Colonic mucosa (tissue), 4 donors: ENCODE data around the gene MAVS. TPM values are rescaled to one million over a fixed set of nuclear protein-coding genes. Genes with fewer than 3 reads are reported as not detected.

ENCODE experiments used
- DNase-seq: peaks from one replicate; pipeline ENCODE4 v3.0.0-alpha.2; 2020
- H3K27ac ChIP-seq: fragments of 200-600 bp; one replicate; pipeline ENCODE4 v1.8.0; 2021
- H3K27me3 ChIP-seq: fragments of 200-600 bp; one replicate; pipeline ENCODE4 v1.8.0; 2021
- H3K36me3 ChIP-seq: fragments of 200-600 bp; one replicate; pipeline ENCODE4 v1.8.0; 2021
- H3K4me1 ChIP-seq: fragments of 200-600 bp; one replicate; pipeline ENCODE4 v1.8.0; 2021; ENCODE audit warnings: mild to moderate bottlenecking
- H3K4me3 ChIP-seq: fragments of 200-600 bp; one replicate; pipeline ENCODE4 v1.8.0; 2021
- H3K9ac ChIP-seq, 2 donors: one replicate each; pipeline ENCODE4 v1.7.0; 2013; ENCODE audit warnings: control low read depth in 2 of 2, low read depth in 2 of 2, low read length in 2 of 2
- H3K9me3 ChIP-seq: fragments of 200-600 bp; one replicate; pipeline ENCODE4 v1.8.0; 2021
- CTCF ChIP-seq: fragments of 200-600 bp; IDR thresholded peaks from one replicate; pipeline ENCODE4 v1.8.0; 2022; ENCODE audit warnings: antibody characterized with exemption, mild to moderate bottlenecking
- intact Hi-C: fragments of 100-400 bp; cut with DNase I; formaldehyde crosslinking; loops from one replicate; pipeline ENCODE4 v1.14.1; 2022
- total RNA-seq, 2 donors: library from RNA; stranded (reverse); fragmentation: NEBNext Ultra II Directional in 1 of 2; extraction: Animal tissue kit (Norgen Biotek cat#: 25700) in 1 of 2; gene quantifications; one replicate each; pipeline ENCODE4 v1.2.1, GENCODE V29; 2021
- donor health status: healthy.
- donor health status: DM: no; HTN: no; CAD: no.
- donor health status: DM: no; HTN: no; CAD: no.

MAVS gene
- total RNA-seq, 2 donors from 2014 or later = 46.2 to 70.7 TPM

GRCh38 chr20:3800256-3800877 is 46.3 kb upstream of the MAVS start:
- H3K36me3 ChIP-seq = peaks cover 24% of the 10 kb centered on the region
- DNase-seq = no peak
- intact Hi-C loops = no loop called here
- no peaks in the 10 kb centered on the region for H3K27me3 ChIP-seq
- peak overlapping the region; percentile 30 for H3K27ac ChIP-seq
- H3K4me1 ChIP-seq = peaks cover 21% of the 10 kb centered on the region
- TF ChIP-seq CTCF = no peak
- H3K9ac ChIP-seq = peak overlapping the region in 1 of 2 donors; percentile 54
- no peak overlapping the region for H3K4me3 ChIP-seq
- H3K9me3 ChIP-seq = no peaks in the 10 kb centered on the region

- no peaks in the 10 kb centered on the region for H3K9me3 ChIP-seq
- peak overlapping the region; percentile 30 for H3K27ac ChIP-seq
- intact Hi-C loops = no loop called here
- no peak overlapping the region for H3K9ac ChIP-seq
- H3K4me3 ChIP-seq = no peak overlapping the region
- H3K36me3 ChIP-seq = peaks cover 24% of the 10 kb centered on the region
- peaks cover 26% of the 10 kb centered on the region for H3K4me1 ChIP-seq
- no peak for DNase-seq
- TF ChIP-seq CTCF = no peak
- H3K27me3 ChIP-seq = no peaks in the 10 kb centered on the region
Observed at GRCh38 chr20:3800878-3801260, 45.8 kb upstream of the MAVS start.

- H3K4me1 ChIP-seq = peaks cover 26% of the 10 kb centered on the region
- peaks cover 24% of the 10 kb centered on the region for H3K36me3 ChIP-seq
- intact Hi-C loops = no loop called here
Observed at GRCh38 chr20:3801299-3801698, 45.3 kb upstream of the MAVS start.

GRCh38 chr20:3801846-3802245 is 44.8 kb upstream of the MAVS start:
- no peak for DNase-seq
- peaks cover 24% of the 10 kb centered on the region for H3K36me3 ChIP-seq
- no peak overlapping the region for H3K27ac ChIP-seq
- H3K4me1 ChIP-seq = peaks cover 27% of the 10 kb centered on the region
- intact Hi-C loops = no loop called here
- no peak overlapping the region for H3K4me3 ChIP-seq
- H3K9me3 ChIP-seq = no peaks in the 10 kb centered on the region
- H3K27me3 ChIP-seq = no peaks in the 10 kb centered on the region
- no peak overlapping the region for H3K9ac ChIP-seq
- no peak for TF ChIP-seq CTCF

More at GRCh38 chr20:3801299-3801698, 45.3 kb upstream of the MAVS start:
- no peaks in the 10 kb centered on the region for H3K27me3 ChIP-seq
- no peaks in the 10 kb centered on the region for H3K9me3 ChIP-seq
- H3K27ac ChIP-seq = no peak overlapping the region
- no peak for DNase-seq
- no peak for TF ChIP-seq CTCF
- H3K9ac ChIP-seq = no peak overlapping the region
- no peak overlapping the region for H3K4me3 ChIP-seq

- no peak for DNase-seq
Observed at GRCh38 chr20:3802524-3803239, 44.0 kb upstream of the MAVS start.

More at GRCh38 chr20:3802524-3803239, 44.0 kb upstream of the MAVS start:
- intact Hi-C loops = no loop called here
- H3K27ac ChIP-seq = no peak overlapping the region
- peaks cover 35% of the 10 kb centered on the region for H3K4me1 ChIP-seq
- peaks cover 24% of the 10 kb centered on the region for H3K36me3 ChIP-seq
- no peak overlapping the region for H3K9ac ChIP-seq
- no peaks in the 10 kb centered on the region for H3K9me3 ChIP-seq
- no peaks in the 10 kb centered on the region for H3K27me3 ChIP-seq
- no peak overlapping the region for H3K4me3 ChIP-seq
- no peak for TF ChIP-seq CTCF
